Measurements from ENCODE around the gene GORASP1. TPM values are rescaled to one million over a fixed set of nuclear protein-coding genes. Genes with fewer than 3 reads are reported as not detected.

The GORASP1 gene
- total RNA-seq, 2 donors from 2014 or later: 47.4 to 48.9 TPM

DNA sequence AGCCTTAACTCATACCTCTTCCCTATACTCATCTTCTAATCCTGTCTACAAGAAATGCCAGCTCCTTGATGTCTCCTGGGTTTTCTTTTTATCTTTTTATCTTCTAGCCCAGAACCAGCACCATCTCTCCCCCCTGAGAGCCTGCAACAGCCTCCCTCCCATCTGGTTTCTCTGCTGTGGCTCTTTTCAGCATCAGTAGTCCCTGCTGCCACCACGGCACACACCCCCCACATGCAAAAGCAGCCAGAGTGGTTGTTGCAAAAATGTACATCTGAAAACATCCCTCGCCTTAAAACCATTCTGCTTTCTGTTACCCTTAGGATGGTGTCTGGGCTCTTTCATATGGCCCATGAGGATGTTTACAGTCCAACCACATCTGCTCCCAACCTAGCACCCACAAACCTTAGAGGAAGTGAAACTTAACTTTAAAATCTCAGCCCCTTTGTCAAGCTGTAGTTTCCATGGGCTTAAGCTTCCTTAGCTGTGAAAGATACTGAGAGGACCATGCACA, 828 bp upstream of the GORASP1 start:
- Histone ChIP-seq H3K9ac (ENCODE audit: extremely low read depth, low read length, poor library complexity, severe bottlenecking) (peak overlapping the region; percentile 86), H3K4me1 (ENCODE audit: control insufficient read depth, insufficient read depth, low read length) (no peaks in the 10 kb centered on the region), H3K27me3 (ENCODE audit: control insufficient read depth, insufficient read depth, low read length, poor library complexity, severe bottlenecking) (no peaks in the 10 kb centered on the region), H3K4me3 (ENCODE audit: low read length) (peak overlapping the region; percentile 92), H3K36me3 (ENCODE audit: control insufficient read depth, insufficient read depth, low read length) (no peaks in the 10 kb centered on the region), H3K9me3 (ENCODE audit: control insufficient read depth, low read length) (no peaks in the 10 kb centered on the region), H3K27ac (ENCODE audit: low read depth, low read length) (no peak overlapping the region)
- H3K36me3 Mint-ChIP-seq (ENCODE audit: low read depth): no peaks in the 10 kb centered on the region
- peak overlapping the region; percentile 96 for H3K4me3 Mint-ChIP-seq
- TF ChIP-seq CTCF (conservative IDR thresholded peaks at IDR 0.05): no peak
- peaks cover 16% of the 10 kb centered on the region for H3K4me1 Mint-ChIP-seq
- no peaks in the 10 kb centered on the region for H3K9me3 Mint-ChIP-seq
- H3K27ac Mint-ChIP-seq: peak overlapping the region; percentile 91
- WGBS, 2 experiments (ENCODE audit: insufficient coverage in 1 of 2, insufficient read length in 1 of 2): 60 to 73% methylated on average over 1 to 2 of the region's 2 CpGs
- peaks cover 6% of the 10 kb centered on the region for H3K27me3 Mint-ChIP-seq (ENCODE audit: insufficient read depth)
- no peak for DNase-seq

GRCh38 chr3:39106851-39107387, 508 bp downstream of the GORASP1 start:
- peak overlapping the region; percentile 51 for H3K27ac ChIP-seq (ENCODE audit: low read depth, low read length)
- peaks cover 6% of the 10 kb centered on the region for H3K27me3 Mint-ChIP-seq (ENCODE audit: insufficient read depth)
- WGBS, 2 experiments (ENCODE audit: insufficient coverage in 1 of 2, insufficient read length in 1 of 2): 0% methylated on average over 11 to 55 of the region's 55 CpGs
- H3K27ac Mint-ChIP-seq: peak overlapping the region; percentile 83
- peak; percentile 85 for DNase-seq
- H3K9ac ChIP-seq (ENCODE audit: extremely low read depth, low read length, poor library complexity, severe bottlenecking): peak overlapping the region; percentile 86
- no peaks in the 10 kb centered on the region for H3K36me3 ChIP-seq (ENCODE audit: control insufficient read depth, insufficient read depth, low read length)
- H3K4me1 Mint-ChIP-seq: peaks cover 16% of the 10 kb centered on the region
- H3K27me3 ChIP-seq (ENCODE audit: control insufficient read depth, insufficient read depth, low read length, poor library complexity, severe bottlenecking): no peaks in the 10 kb centered on the region
- no peaks in the 10 kb centered on the region for H3K36me3 Mint-ChIP-seq (ENCODE audit: low read depth)
- H3K4me3 ChIP-seq (ENCODE audit: low read length): peak overlapping the region; percentile 92
- TF ChIP-seq CTCF (conservative IDR thresholded peaks at IDR 0.05): no peak
- H3K9me3 ChIP-seq (ENCODE audit: control insufficient read depth, low read length): no peaks in the 10 kb centered on the region
- H3K4me1 ChIP-seq (ENCODE audit: control insufficient read depth, insufficient read depth, low read length): no peaks in the 10 kb centered on the region
- peak overlapping the region; percentile 96 for H3K4me3 Mint-ChIP-seq
- H3K9me3 Mint-ChIP-seq: no peaks in the 10 kb centered on the region

- H3K9ac ChIP-seq (ENCODE audit: extremely low read depth, low read length, poor library complexity, severe bottlenecking): peak overlapping the region; percentile 86
- H3K27me3 Mint-ChIP-seq (ENCODE audit: insufficient read depth): peaks cover 6% of the 10 kb centered on the region
- H3K27me3 ChIP-seq (ENCODE audit: control insufficient read depth, insufficient read depth, low read length, poor library complexity, severe bottlenecking): no peaks in the 10 kb centered on the region
- no peaks in the 10 kb centered on the region for H3K9me3 ChIP-seq (ENCODE audit: control insufficient read depth, low read length)
- no peak for TF ChIP-seq CTCF (conservative IDR thresholded peaks at IDR 0.05)
- peaks cover 16% of the 10 kb centered on the region for H3K4me1 Mint-ChIP-seq
- H3K4me3 ChIP-seq (ENCODE audit: low read length): peak overlapping the region; percentile 92
- no peaks in the 10 kb centered on the region for H3K4me1 ChIP-seq (ENCODE audit: control insufficient read depth, insufficient read depth, low read length)
- H3K36me3 ChIP-seq (ENCODE audit: control insufficient read depth, insufficient read depth, low read length): no peaks in the 10 kb centered on the region
- 13 to 36% methylated on average over 6 to 16 of the region's 16 CpGs for WGBS, 2 experiments (ENCODE audit: insufficient coverage in 1 of 2, insufficient read length in 1 of 2)
- peak overlapping the region; percentile 83 for H3K27ac Mint-ChIP-seq
- no peaks in the 10 kb centered on the region for H3K9me3 Mint-ChIP-seq
- peak; percentile 64 for DNase-seq
- no peaks in the 10 kb centered on the region for H3K36me3 Mint-ChIP-seq (ENCODE audit: low read depth)
- peak overlapping the region; percentile 96 for H3K4me3 Mint-ChIP-seq
- H3K27ac ChIP-seq (ENCODE audit: low read depth, low read length): no peak overlapping the region
These were observed 1.1 kb downstream of the GORASP1 start for GRCh38 chr3:39106281-39106811.
